GM19372 (cell line): ENCODE results near the gene HRH3.

Experiments
- ATAC-seq: cut with Tn5 transposase; IDR thresholded peaks from one replicate; pipeline ENCODE4 v1.9.1; 2021; ENCODE audit warnings: mild to moderate bottlenecking, low read depth, moderate library complexity; ENCODE audit not compliant: unreplicated experiment

The HRH3 gene

DNA sequence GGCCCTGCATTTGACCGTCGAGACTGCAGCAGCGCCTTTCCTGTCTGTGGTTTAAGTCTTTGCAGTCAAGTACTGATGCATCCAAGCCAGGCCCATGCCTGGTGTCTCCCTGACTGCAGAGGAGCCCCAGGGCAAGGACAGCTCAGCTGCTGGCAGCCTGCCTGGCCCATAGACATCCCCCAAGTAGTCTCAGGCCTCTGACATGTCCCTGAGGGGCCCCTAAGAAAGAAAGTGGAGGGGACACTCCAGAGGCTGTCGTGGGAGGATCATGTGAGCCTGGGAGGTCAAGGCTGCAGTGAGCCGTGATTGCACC lies 18.0 kb downstream of the HRH3 start:
- no peak for ATAC-seq

DNA sequence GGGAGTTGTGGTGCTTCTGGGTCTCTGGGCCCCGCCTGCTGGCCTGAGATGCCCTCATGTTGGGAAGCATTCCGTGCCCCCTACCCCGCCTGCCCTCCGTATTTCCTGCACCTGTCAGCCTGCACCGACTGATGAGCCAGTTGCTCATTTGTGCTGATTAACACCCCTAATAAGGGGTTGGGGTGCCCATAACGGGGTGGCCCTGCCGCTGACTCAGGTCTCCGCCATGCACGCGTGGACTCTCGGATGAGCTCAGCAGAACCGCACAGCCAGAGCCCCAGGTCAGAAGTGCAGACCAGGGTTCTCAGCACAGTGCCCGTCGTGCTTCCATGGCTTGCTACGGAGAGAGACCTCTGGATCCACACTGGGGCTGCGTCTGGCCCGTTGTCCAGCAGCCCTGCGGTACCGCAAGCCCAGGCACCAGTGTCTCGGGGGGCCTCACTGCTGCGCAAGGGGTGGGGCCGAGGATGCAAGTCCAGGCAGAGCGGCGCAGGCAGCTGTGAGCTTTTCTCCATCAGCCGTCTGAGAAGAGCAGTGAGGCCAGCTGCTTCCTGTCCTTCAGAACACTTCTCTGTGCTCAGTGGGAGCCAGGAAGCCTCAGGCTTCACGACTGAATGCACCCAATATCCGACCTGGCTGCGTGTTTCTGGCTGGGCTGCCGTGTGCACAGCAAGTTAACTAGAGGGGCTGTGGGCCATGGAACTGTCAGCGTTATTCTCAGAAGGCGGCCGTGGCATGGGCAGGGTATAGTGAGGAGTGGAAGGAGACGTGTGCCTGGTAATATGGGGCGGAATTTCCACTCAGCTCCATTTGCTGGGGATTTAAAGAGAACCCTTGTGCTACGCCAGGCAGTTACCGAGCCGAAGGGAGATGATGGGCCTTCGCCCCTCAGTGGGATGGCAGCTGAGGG lies 18.6 kb downstream of the HRH3 start:
- no peak for ATAC-seq

DNA sequence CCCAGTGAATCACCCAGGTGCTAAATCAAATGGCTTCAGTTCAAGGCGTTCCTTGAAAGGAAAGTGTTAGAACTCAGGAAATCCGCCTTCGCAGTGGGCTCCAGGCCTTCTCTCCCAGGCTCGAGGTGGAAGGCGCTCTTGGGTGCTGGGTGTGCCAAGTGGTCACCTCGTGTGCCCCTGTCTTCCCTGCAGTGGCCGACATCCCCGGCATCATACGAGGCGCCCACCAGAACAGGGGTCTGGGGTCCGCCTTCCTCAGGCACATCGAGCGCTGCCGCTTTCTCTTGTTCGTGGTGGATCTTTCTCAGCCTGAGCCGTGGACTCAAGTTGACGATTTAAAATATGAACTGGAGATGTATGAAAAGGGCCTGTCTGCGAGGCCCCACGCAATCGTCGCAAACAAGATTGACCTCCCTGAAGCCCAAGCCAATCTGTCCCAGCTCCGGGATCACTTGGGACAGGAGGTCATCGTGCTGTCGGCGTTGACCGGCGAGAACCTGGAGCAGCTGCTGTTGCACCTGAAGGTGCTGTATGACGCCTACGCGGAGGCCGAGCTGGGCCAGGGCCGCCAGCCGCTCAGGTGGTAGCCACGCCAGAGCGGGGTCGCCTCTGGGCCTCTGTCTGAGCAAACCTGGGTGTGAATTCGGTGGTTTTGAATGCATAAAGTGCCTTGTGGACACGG lies 19.4 kb downstream of the HRH3 start:
- no peak for ATAC-seq

DNA sequence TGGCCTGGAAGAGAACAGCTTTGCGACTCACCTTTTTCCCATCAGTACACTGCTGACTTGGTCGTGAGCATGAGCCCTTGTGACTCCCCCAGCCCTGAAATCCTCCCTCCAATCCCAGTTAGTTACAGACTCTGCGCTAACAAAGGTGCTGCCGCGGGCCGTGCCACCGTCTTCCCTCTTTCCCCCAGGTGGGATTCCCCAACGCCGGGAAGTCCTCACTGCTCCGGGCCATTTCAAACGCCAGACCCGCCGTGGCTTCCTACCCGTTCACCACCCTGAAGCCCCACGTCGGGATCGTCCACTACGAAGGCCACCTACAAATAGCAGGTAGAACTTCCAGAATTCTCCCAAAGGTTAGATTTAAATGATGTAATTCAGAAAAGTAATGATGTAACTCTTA lies 21.1 kb downstream of the HRH3 start:
- ATAC-seq, result no peak

DNA sequence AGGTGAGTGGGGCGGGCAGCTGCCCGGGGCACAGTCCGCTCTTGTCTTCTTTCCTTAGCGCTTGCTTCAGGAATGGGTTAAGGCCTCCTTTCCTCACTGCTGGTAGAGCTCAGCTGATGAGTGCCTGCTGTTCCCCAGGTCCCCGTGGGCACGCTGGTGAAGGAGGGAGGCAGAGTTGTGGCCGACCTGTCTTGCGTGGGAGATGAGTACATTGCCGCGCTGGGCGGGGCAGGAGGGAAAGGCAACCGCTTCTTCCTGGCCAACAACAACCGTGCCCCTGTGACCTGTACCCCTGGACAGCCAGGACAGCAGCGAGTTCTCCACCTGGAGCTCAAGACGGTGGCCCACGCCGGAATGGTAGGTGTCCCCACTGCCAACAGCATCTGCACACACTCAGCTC lies 21.6 kb downstream of the HRH3 start:
- ATAC-seq, result no peak

- no peak for ATAC-seq
Observed at GRCh38 chr20:62197801-62198200, 22.3 kb downstream of the HRH3 start.

GRCh38 chr20:62197311-62197710 lies 22.8 kb downstream of the HRH3 start:
- ATAC-seq, result no peak

GRCh38 chr20:62196286-62196685 lies 23.8 kb downstream of the HRH3 start:
- no peak for ATAC-seq

- ATAC-seq, result no peak
Observed at GRCh38 chr20:62195736-62196135, 24.3 kb downstream of the HRH3 start.

GRCh38 chr20:62195075-62195405 lies 25.0 kb downstream of the HRH3 start:
- ATAC-seq, result no peak

- ATAC-seq, result no peak
Observed at GRCh38 chr20:62193079-62194025, 26.7 kb downstream of the HRH3 start.

DNA sequence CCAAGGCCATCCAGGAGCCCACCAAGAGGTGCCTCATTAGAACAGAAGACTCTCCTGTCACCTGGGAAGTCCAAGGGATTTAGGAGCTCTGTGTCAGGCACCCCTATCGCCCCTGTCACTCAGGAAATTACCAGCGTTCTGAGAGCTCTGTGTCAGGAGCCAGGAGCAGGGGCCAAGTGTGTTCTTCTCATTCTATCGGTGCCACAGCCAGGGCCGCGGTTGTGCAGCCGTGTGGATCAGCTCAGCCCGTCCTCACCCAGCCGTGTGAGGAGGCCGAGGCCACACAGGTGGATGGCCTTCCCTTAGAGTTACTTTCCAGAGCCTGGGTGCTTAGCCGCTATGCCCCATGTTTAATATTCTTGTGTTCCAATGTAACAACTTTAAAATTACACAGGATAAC lies 27.4 kb downstream of the HRH3 start:
- ATAC-seq, result no peak

GRCh38 chr20:62191781-62192559 lies 28.1 kb downstream of the HRH3 start:
- ATAC-seq, result no peak

GRCh38 chr20:62190639-62191411 lies 29.3 kb downstream of the HRH3 start:
- no peak for ATAC-seq

DNA sequence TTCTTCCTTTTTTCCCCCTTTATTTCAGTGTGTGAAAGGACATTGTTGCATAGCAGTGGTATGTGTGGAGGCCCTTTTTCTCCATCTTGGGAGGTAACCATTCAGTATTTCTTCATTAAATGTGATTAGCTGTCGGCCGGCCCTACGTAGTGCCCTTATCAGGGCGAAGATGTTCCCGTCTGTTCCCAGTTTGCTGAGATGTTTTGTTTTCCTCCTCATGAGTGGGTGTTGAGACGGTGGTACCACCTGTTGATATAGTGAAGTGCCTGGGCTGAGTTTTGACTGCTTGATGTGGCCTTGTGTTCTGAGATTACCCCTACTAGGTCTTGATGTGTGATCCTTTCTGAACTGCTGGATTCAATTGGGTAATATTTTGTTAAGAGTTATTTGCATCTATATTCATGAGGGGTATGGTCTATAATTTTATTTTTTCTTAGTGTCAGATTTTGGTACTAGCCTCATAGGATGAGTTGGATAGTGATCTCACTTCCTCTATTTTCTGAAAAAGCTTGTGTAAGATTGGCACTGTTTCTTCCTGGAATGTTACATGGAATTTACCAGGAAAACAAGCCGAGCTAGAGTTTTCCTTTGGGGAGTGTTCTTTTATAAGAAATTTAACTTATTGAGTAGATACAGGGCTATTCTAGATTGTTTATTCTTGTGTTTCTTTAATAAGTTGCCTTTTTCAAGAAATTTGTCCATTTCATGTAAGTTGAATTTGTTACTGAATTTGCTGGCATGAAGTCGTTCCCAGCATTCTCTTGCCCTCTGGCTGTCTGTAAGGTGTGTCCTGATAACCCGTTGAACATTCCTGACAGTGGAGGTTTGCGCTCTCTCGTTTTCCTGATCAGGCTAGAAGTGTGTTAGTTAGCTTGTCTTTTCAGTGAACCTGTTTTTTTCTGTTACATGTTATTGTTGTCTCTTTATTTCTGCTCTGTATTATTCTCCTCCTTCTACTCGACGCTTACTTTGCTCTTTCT lies 32.9 kb downstream of the HRH3 start:
- no peak for ATAC-seq

GRCh38 chr20:62186096-62186426 lies 34.0 kb downstream of the HRH3 start:
- ATAC-seq, result no peak

DNA sequence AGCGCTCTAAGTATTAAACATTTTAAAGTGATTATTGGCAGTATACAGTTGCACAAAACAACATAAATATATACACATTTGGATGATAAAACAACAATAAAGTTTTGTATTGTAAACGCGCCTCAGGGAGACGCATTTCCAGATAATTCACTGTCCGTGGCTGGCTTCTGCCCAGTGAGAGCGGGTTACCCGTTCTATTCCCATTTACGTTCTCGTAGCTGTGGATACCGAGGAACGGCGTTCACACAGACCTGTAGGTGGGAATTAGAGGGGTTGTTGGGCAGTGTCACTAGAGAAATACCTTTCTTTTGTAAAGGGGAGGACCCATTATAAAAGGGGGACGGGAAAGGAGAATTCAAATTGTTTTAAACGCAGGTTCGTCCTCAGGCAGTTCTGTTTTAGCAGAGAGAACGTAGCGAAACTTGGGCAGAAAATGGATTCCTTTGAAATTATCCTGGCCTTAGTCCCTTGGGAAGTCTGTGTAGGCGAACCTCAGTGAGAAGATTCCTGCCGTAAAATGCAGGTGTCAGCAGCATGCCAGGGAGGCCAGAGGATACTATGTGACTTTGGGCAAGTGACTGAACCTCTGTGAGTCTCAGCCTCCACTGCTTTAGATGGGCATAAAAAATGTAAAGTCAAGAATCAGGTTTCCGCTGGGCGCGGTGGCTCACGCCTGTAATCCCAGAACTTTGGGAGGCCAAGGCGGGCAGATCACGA lies 36.5 kb downstream of the HRH3 start:
- no peak for ATAC-seq
